Cortex of kidney (tissue), 1 donor: ENCODE data around the gene TSPAN9.

Source experiments
- DNase-seq: peaks from one replicate; lab custom pipeline; 2025; lab: John Stamatoyannopoulos, UW

The TSPAN9 gene

DNA sequence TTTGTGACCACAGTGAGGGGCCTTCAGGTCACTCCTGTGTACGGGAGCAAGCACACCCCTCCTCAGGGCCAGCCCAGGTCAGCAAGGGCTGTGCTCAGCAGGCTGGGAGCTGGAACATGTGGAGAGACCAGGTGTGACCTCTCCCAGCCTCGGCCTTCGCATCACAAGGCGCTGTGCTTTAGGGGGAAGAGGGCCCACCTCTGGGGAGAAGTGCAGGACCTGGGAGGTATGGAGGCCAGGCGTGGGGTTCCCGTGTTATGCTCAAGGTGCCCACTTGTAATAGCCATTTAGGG, 219.2 kb downstream of the TSPAN9 start:
- DNase-seq = no peak

DNA sequence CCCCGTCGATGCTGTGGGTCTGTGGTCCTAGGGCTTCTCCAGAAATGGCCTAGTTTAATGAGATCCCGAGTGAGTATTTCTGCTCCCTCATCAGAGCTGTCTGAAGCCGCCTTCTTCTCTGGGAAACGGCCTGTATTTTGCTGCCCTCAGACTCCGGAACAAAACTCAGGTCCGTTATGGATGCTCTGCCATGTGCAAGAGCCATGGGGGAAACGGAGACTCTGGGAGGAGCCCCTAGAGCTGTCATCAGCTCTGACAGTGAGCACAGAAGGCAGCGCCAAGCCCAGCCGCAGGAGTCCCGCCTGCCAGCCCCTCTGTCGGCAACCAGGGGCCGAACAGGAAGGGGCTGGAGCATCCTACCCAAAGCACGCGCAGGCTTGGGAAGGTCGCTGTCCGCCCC, 221.4 kb downstream of the TSPAN9 start:
- no peak for DNase-seq

DNA sequence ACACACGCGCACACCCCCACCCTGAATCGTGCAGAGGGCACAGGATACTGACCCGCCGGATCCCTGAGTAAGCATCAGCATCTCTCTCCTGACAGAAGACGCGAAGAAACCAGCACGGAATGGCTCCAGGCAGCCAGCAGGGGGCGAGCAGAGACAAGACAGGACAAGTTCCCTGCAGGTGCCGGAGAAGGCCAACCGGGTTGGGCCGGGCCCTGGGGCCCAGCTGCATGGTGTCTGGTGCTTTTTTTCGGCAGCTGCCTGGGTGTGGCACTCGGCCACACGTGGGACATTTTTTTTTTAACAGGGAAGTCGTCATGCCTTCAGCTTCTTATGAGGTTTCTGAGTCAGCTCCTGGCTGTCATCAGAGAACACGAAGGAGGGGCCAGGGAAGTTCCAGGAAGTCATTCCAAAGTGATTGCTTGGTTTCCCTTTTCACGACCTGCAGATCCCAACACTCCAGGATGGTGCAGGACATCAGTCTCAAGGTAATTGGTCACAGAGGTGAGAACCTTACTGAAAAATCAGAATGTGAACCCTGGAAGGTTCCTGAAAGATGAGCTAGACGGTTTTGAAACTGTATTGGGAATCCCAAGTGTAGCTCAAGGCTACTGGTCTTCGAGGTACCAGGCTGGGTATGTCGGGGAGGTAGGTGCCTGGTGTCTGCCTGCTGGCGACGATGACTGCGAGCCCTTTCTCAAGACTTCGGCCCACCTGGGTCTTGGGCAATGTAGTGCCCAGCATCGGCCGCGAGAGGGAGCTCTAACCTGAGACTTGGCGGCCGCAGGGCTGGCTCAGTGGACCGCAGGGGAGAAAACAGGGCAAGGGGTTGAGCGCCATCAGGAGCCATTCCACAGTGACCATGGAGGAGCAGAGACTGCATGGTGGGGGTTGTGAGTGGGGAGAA, 223.0 kb downstream of the TSPAN9 start:
- no peak for DNase-seq

DNA sequence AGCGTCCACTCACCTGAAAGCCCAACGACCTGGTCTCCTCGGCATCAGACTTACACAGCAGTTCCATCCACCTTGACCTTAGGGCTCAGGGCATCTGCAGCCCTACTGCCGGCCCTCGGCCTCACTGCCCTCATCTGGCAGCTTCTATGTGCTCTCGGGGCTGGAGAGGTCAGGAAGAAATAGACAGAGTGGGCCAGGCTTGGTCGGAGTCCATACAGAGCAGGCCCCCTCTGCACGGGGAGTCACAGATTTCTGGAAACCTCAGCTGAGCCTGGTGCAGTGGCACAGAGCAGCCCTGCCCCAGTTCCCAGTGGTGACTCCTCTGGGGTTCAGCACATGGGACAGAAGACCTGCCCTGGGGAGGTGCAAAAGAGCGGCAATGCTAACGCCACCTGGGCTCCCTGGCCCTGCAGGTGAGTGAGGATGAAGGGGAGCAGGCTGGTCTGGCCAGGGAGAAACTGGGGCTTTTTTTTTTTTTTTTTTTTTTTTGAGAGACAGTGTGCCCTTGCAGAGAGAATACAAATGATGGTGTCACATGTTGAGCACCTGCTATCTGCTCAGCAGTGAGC, 223.7 kb downstream of the TSPAN9 start:
- no peak for DNase-seq

DNA sequence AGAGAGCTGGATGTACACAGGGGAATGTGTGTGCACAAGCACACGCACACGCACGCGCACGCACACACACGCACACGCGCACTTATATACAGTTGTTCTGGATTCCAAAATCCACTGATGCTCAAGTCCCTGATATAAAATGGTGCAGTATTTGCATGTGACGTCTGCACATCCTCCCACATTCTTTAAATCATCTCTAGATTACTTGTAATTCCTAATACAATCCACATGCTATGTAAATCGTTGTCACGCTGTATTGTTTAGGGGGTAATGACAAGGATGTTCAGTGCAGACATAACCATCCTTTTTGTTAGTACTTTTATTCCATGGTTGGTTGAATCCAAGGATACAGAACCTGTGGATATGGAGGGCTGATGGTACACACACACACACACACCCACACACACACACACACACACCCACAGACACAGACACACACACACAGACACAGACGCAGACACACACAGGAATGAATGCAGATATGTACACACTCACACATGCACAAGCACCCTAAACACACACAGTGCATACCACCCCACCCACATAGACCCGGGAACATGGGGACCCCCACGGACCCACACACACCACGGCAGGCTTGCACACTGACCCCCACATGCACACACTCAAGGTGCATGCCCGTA, 225.3 kb downstream of the TSPAN9 start:
- no peak for DNase-seq

DNA sequence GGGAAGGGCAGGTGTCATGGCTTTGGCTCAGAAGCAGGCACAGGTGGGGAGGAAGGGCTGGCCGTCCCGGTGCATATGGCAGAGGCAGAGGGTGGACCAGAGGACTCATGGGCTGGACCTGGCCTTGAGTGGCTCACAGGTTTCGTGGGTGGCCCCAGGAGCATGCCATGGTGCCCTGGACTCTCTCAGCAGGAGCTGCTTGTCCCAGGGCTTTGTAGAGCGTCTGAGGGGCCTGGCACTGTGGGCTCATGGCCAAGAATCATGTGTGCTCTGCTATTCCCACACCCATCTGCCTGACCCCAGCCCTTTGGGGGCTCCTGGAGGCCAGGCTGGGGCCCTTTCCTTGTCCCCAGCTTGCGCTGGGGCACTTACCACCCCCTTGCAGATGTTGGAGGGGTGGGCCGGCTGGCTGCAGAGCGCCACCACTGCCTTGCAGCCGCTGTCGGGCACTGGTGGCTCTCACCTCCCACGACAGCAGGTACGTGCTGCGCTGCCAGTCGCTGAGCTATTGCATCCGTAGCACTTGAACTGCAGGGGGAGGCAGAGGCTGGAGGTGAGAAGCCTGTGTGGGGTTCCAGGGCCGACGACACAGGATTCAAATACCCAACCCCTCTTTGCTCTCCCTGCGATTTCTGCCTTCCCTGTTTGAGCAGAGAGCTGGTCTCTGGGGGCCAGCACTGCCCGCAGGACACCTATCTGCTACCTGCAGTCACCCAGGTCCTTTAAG, 226.4 kb downstream of the TSPAN9 start:
- no peak for DNase-seq

DNA sequence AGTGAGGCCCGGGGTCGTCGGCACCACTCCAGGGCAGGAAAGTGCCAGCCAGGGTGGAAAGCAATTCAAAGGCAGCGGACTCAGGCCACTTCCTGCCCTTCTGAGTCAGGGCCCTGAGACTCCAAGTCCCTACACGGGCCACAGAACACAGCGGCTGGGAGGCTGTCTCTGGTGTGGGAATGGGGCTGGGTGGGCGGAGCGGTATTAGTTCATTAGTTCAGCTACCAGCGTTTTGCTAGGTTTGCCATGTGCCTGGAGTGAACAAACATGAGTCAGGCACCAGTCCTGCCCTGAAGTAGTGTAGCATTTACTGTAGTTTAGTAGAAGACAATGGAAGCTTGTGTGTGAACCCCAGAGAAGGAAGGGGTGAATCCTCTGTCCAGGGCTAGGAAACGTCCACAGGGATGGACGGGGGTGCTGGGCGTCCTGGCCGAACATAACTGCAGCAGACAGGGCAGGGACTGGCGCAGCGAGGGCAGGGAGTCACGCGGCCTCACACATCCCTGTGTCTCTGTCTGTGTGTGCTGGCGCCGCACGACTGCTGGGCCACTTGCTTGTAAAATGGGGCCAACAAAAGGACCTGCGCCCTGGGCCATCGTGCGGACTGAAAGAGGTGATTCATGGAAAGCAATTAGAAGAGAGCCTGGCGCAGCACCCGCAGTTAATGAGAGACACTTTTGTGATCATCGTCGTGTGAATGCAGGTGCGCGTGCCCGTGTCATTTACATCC, 227.4 kb downstream of the TSPAN9 start:
- DNase-seq = no peak

DNA sequence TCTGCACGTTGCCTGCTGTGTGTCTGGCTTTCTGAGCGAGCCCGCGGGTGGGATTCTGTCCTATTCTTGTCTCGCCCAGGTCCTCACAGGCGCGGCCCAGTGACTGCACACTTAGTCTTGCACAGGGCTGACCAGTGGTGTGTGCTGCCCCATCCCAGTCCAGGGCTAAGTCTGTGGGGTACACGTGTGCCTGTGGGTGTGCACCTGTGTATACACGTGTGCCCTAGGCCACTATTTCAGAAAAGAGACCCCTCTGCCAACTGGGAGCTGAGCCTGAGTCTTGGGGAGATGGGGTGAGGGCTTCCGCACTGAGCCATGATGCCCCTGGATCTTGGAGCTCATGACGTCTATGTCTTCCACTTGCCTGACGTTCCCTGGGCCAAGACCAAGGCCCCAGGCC, 228.3 kb downstream of the TSPAN9 start:
- no peak for DNase-seq

DNA sequence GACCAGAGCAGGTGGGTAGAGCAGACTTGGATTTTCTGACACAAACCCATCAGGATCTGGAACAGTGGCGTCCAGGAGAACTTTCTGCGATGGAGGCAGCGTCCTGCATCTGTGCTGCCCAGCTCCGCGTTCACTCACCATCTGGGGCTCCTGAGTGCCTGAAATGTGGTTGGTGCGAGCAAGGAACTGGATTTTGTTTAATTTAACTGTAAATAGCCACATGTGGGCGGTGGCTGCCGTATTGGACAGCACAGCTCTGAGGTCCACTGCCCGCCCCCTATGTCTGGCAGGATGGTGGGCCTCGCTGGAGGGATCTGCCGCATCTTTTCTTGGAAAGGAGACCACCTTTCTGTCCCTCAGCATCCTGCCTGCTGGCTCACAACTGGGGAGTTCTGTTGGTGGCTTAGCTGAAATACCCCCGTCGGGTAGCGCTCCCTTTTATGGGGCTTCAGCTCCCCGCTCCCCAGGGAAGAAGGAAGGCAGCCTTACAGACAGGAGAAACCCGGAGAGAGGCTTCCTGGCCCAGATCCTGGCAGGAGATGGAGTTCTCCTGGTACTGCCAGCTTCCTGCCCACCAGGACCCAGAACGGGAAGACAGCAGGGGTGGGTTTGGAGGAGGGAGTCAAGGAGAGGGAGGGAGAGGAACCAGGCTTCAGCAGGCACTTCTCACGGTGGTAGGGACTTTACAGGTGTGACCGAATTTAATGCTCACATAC, 228.9 kb downstream of the TSPAN9 start:
- DNase-seq = no peak

DNA sequence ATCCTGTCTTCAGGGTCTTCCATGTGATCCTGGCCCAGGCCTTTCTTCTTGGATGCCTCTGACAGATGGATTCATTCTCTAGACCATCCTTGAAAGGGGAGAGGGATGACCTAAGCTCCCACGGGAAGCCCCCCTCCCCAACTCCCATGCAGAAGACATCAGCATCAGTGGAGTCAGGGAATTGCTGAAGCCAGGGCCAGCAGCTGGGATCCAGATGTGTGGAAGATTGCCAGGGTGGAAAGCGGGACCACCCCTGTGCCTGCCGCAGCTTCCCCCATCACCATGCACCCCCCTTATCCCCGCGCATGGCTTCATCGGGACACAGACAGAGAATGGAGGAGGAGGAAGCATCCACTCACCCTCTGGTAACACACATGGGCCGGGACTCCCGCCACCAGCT, 230.2 kb downstream of the TSPAN9 start:
- DNase-seq = no peak

DNA sequence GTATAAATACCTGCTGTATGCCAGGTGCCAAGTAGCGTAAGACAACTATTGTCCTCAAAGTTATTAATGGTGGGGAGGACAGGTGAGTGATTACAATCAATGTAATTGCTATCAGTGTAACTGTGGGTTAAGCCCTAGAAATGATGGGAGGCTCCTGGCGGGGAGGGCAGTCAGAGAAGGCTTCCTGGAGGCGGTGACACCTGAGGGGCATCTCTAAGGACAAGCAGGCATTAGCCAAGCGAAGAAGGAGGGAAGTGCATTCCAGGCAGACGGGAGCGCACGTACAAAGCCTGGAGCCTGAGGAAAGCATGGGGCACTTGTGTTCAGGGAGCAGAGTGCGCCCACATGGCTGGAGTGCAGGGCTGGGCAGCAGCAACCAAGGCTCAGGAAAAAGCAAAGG, 230.9 kb downstream of the TSPAN9 start:
- no peak for DNase-seq

DNA sequence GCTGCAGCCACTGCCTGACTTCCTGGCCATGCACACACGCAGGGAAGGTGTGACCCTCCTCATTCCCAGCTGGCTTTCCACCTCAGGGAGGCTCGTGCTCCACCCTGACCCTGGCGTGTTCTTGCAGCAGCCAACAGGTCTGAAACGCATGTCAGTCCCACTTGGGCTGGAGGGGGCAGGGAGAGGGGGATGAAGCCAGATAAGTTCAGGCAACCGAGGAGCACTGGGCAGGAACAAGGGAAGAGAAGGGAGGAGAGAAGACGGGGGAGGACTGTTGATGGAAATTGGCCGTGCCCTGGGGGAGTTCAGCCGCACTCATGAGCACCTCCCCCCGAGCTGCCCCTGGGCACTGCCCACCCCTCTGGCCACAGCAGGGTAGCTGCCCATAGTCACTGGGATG, 231.4 kb downstream of the TSPAN9 start:
- no peak for DNase-seq

DNA sequence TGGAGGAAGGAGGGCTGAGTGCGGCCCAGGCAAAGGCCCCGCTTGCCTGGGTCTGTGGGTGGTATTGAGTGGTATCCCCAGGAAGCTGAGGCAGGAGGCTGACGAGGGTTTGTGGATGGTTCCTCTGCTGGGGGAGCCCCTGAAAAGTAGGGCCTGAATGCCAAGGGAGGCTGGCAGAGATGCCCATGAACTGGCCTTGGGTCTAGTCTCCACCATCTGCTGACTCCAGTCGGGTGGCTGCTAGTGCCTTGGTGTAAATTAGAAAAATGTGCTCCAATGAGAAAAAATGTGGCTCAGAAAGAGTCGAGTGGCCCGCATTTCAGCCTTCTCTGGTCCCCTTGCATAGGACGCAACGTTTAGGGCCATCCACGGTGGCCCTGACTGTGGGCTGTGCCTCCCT, 232.6 kb downstream of the TSPAN9 start:
- DNase-seq = no peak

DNA sequence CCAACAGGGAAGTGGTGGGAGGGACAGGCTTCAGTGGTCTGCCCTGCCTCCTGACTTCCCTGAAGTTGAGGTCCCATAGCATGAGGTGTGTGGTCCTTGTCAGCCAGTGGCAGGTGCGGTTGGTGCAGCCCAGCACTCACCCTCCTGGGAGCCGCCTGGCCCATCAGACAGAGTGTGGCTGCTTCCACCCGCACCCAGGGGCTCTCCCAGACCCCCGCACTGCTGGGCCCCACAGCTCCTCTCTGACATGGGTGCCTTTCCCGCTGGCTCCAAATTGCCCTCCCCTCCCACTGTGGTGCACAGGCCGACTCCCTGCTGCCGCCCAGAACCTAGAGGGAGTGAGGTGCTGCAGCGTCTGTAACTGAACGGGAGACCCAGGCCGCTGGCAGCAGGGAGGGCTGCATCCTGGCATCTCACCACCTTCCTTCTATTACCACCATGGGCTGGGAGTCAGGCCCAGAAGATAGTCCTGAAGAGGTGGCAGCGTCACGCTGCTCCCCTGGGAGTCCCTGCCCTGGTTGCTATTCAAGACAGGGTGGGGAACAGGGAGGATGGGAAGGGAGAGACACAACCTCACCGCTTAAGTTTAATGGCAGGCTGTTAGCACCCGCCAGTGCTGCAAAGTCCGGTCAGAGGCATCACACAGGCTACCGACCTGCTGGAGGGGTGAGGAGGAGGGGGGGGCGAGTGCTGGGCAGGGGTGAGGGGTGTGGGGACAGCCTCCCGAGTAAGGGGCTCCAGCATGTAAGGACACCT, 233.3 kb downstream of the TSPAN9 start:
- DNase-seq = no peak

DNA sequence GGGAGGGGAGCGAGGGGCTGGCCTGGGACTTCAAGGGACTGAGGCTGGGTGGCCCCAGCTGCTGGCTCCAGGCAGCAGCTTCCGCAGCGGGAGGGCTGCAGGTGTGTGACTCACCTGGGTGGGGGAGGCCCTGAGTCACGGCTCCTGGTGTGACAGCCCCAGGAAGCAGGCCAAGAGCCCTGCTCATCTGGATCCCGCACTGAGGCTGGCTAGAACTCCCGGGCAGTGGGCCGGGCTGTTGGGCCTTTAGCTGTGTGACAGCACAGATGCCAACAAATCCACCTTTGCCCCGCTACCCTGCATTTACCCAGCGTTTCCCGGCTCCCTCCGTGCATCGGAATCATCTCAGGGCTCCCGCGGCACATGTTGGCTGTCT, 233.8 kb downstream of the TSPAN9 start:
- no peak for DNase-seq

DNA sequence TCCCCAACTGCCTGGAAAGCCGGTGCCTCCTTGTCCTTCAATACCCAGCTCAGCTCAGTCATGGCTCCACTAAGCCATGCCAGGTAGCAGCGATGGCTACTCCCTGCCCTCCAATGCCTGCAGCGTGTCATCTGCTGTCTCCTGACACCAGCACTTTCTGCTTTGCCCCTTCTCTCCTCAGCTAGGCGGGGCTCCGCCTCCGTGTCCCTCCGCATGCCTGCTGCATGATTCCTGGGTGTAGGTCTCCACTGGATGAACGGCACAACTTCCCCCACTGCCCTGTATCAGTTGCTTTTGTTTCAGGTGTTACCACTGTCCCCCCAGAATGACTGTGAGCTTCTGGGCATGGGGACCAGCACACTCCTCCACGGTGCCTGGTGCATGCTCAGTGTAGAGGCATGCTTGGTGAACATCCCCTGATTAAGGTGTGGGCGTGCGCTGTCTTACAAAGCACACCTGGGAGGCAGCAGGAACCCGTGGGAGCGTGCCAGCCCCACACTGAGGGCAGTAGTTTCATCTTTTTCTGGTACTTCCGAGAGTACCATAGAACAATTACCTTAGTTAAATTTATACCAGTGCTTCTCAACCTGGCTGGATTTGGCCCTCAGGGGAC, 234.4 kb downstream of the TSPAN9 start:
- no peak for DNase-seq

DNA sequence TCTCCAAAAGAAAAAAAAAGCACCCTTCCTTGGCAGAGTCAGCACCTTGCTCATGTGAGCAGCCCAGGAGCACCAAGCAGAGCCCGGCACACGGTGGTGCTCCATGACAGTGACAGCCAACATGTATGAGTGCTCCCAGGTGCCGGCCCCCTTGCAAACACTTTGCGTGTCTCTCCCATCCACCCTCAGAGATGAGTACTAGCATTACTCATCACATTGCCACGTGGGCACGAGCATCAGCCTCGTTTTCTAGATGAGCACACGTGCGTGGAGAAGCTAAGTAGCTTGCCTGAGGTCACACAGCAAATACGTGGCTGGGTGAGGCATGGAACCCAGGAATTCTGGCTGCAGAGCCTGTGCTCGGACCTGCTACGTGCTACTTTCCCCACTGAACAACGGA, 235.9 kb downstream of the TSPAN9 start:
- no peak for DNase-seq

DNA sequence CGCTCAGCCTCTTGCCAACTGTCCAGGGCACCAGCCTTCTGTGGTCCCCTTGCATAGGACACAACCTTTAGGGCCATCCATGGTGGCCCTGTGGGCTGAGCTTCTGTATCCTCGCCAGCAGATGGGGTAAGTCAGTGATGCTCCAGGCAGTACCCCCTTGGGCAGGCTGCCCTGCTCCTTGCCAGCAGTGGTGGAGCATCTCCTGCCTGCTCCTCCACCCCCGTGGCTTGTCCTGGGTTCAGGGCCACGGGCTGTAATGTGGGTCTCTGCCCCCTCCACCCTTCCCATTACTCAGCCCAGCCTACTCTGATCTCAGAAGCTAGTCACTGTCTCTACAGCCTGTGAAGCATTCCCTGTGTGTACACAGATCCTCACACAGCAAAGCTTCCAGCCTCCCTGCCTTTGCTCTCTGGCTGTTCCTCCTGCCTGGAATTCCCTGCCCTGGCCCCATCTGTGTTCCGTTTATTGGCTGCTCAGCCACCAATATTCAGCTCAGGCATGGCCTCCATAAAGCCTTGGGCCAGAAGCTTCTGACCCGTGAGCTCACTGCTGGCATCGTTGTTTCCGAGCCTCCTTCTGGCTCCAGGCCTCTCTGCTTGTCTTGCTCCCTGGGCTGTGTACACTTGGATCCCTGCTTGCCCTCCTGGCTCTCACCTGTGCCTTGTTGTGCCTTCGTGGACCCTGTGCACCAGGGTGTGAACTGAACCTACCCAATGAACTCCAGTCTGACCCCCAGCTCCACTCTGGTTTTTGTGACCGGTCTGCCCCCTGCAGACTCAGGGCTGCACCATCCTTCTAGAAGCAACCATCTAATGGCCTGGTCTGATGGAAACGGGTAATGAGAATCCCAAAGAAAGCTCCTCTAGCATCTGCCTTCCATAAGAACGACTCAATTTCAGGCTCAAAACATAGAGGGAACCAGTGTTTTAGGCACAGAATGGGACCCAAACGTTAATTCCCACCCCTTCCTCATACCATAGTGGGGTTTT, 236.8 kb downstream of the TSPAN9 start:
- DNase-seq = no peak

DNA sequence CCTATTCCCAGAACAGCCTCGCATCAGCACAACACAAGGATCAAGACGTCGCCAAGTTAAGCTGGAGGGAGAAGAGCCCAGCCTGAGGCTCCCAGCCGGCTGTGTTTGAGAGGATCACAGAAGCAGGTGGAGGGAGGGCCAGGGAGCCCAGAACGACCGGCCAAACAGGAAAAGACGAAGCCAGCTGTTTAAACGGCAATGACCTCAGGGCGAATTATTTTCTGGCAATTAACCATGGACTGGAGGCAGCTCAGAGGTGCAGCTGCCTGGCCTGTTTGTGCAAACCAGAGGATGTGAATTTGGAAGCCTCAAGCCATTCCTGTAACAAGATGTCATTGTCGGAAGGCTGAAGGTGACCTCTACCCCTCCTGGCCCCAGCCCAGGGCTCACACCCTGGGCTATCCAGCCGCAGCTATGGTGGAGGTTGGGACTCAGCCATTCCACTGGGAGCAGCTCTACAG, 238.1 kb downstream of the TSPAN9 start:
- DNase-seq = no peak
